GM23338 (cell line): ENCODE results near the gene NUP214. TPM values are rescaled to one million over a fixed set of nuclear protein-coding genes. Genes with fewer than 3 reads are reported as not detected.

Experiments used
- ATAC-seq: fragments of 200-7000 bp; cut with Tn5 transposase; 3 replicates; pipeline ENCODE4 v1.9.1; 2020
- DNase-seq: peaks from one replicate; pipeline ENCODE4 v3.0.0-alpha.2; 2015; ENCODE audit warnings: low spot score
- H2AFZ ChIP-seq: fragments of 200-600 bp; sonication (generic); 2 replicates; pipeline ENCODE4 v1.8.0; 2016; ENCODE audit warnings: antibody characterized with exemption, mild to moderate bottlenecking, moderate library complexity
- H3F3A ChIP-seq: fragments of 200-600 bp; sonication (generic); replicated peaks from 2 replicates; pipeline ENCODE4 v1.8.0; 2017; ENCODE audit warnings: antibody characterized with exemption, mixed run types, low read depth
- H3K27ac ChIP-seq: fragments of 200-600 bp; sonication (generic); 2 replicates; pipeline ENCODE4 v1.6.1; 2016; ENCODE audit warnings: low read depth
- H3K27me3 ChIP-seq: fragments of 200-600 bp; sonication (generic); 2 replicates; pipeline ENCODE4 v1.8.0; 2016; ENCODE audit warnings: mild to moderate bottlenecking, mixed run types, moderate library complexity; ENCODE audit not compliant: insufficient read depth
- H3K36me3 ChIP-seq: fragments of 200-600 bp; sonication (generic); 2 replicates; pipeline ENCODE4 v1.8.0; 2016; ENCODE audit warnings: mild to moderate bottlenecking; ENCODE audit not compliant: insufficient read depth
- H3K4me1 ChIP-seq: fragments of 200-600 bp; sonication (generic); 2 replicates; pipeline ENCODE4 v1.8.0; 2016; ENCODE audit warnings: mild to moderate bottlenecking, moderate library complexity; ENCODE audit not compliant: insufficient read depth
- H3K4me2 ChIP-seq: fragments of 200-600 bp; sonication (generic); 2 replicates; pipeline ENCODE4 v1.7.1; 2017; ENCODE audit warnings: mixed run types
- H3K4me3 ChIP-seq: fragments of 200-600 bp; sonication (generic); 2 replicates; pipeline ENCODE4 v1.6.1; 2016; ENCODE audit warnings: mixed run types
- H3K79me2 ChIP-seq: fragments of 200-600 bp; sonication (generic); replicated peaks from 2 replicates; pipeline ENCODE4 v1.8.0; 2017; ENCODE audit warnings: mild to moderate bottlenecking; ENCODE audit not compliant: insufficient read depth
- H3K9me2 ChIP-seq: fragments of 200-600 bp; sonication (generic); 2 replicates; pipeline ENCODE4 v1.8.0; 2017; ENCODE audit not compliant: insufficient read depth
- H4K20me1 ChIP-seq: fragments of 200-600 bp; sonication (generic); replicated peaks from 2 replicates; pipeline ENCODE4 v1.8.0; 2017; ENCODE audit warnings: mild to moderate bottlenecking; ENCODE audit not compliant: insufficient read depth
- H3K27ac Mint-ChIP-seq: 2 replicates; pipeline ENCODE4 v1.8.0; 2020; ENCODE audit warnings: inconsistent platforms, mild to moderate bottlenecking, moderate library complexity, mixed read lengths
- H3K27me3 Mint-ChIP-seq: 3 replicates; pipeline ENCODE4 v1.8.0; 2022; ENCODE audit warnings: low read depth, mild to moderate bottlenecking, moderate library complexity, mixed read lengths, inconsistent platforms; ENCODE audit not compliant: insufficient read depth, poor library complexity
- H3K36me3 Mint-ChIP-seq: 3 replicates; pipeline ENCODE4 v1.8.0; 2021; ENCODE audit warnings: low read depth, mild to moderate bottlenecking, inconsistent platforms, moderate library complexity, mixed read lengths
- H3K4me1 Mint-ChIP-seq: 3 replicates; pipeline ENCODE4 v1.8.0; 2020; ENCODE audit warnings: mild to moderate bottlenecking, inconsistent platforms, mixed read lengths
- H3K4me3 Mint-ChIP-seq: 3 replicates; pipeline ENCODE4 v1.8.0; 2021; ENCODE audit warnings: moderate library complexity, mild to moderate bottlenecking, inconsistent platforms, mixed read lengths
- H3K9me3 Mint-ChIP-seq: 3 replicates; pipeline ENCODE4 v1.8.0; 2020; ENCODE audit warnings: moderate library complexity, mild to moderate bottlenecking, inconsistent platforms, mixed read lengths
- CREB1 ChIP-seq: fragments of 250-450 bp; sonication (Bioruptor Pico); IDR thresholded peaks from 2 replicates; pipeline ENCODE4 v1.5.0; 2020; ENCODE audit warnings: low read depth, mild to moderate bottlenecking, moderate library complexity
- EZH2 ChIP-seq: fragments of 200-600 bp; sonication (generic); IDR thresholded peaks from one replicate; pipeline ENCODE4 v1.8.0; 2017; ENCODE audit warnings: antibody characterized with exemption, mild to moderate bottlenecking, low read depth; ENCODE audit not compliant: unreplicated experiment
- EZH2phosphoT487 ChIP-seq: fragments of 200-600 bp; sonication (generic); IDR thresholded peaks from one replicate; pipeline ENCODE4 v1.8.1; 2018; ENCODE audit warnings: antibody characterized with exemption; ENCODE audit not compliant: unreplicated experiment
- POLR2AphosphoS5 ChIP-seq: IDR thresholded peaks from 2 replicates; pipeline ENCODE4 v1.6.1; 2016; ENCODE audit warnings: antibody characterized with exemption, low read depth
- ZNF114 ChIP-seq: fragments of 250-450 bp; sonication (Bioruptor Pico); IDR thresholded peaks from 2 replicates; pipeline ENCODE4 v1.5.0; 2020; ENCODE audit warnings: mild to moderate bottlenecking, moderate library complexity
- polyA plus RNA-seq: library from polyadenylated mRNA; unstranded; fragments of >200 nt; fragmentation: Nextera tagmentation; extraction: Ambion mirVana; gene quantifications from 2 replicates; pipeline ENCODE4 v1.2.1, GENCODE V29; 2016
- total RNA-seq: library from RNA; depleted of rRNA; stranded (reverse); fragments of >200 nt; shearing (Covaris generic); gene quantifications from 2 replicates; pipeline ENCODE4 v1.2.3, GENCODE V29; 2014
- TF ChIP-seq, protein P1 (sequence below): fragments of 250-450 bp; sonication (Bioruptor Pico); IDR thresholded peaks from 2 replicates; pipeline ENCODE4 v1.5.0; 2020; ENCODE audit warnings: mild to moderate bottlenecking, moderate library complexity
- TF ChIP-seq, protein P2 (sequence below), 2 experiments: fragments of 200-600 bp in 1 of 2; sonication (generic) in 1 of 2; conservative IDR thresholded peaks; 2 replicates each; pipeline versions ENCODE4 v1.5.1 to v1.6.1; 2016 to 2017; ENCODE audit warnings: antibody characterized with exemption in 2 of 2, low read depth in 2 of 2, mild to moderate bottlenecking in 2 of 2, moderate library complexity in 1 of 2
- TF ChIP-seq, protein P3 (sequence below): IDR thresholded peaks from 2 replicates; pipeline ENCODE4 v1.6.1; 2016; ENCODE audit warnings: antibody characterized with exemption
- TF ChIP-seq, protein P4 (sequence below): IDR thresholded peaks from one replicate; pipeline ENCODE4 v1.6.1; 2018; ENCODE audit warnings: antibody characterized with exemption; ENCODE audit not compliant: unreplicated experiment

NUP214 gene
- total and polyA plus RNA-seq, 2 experiments from 2014 or later, result 36.0 to 57.0 TPM

DNA sequence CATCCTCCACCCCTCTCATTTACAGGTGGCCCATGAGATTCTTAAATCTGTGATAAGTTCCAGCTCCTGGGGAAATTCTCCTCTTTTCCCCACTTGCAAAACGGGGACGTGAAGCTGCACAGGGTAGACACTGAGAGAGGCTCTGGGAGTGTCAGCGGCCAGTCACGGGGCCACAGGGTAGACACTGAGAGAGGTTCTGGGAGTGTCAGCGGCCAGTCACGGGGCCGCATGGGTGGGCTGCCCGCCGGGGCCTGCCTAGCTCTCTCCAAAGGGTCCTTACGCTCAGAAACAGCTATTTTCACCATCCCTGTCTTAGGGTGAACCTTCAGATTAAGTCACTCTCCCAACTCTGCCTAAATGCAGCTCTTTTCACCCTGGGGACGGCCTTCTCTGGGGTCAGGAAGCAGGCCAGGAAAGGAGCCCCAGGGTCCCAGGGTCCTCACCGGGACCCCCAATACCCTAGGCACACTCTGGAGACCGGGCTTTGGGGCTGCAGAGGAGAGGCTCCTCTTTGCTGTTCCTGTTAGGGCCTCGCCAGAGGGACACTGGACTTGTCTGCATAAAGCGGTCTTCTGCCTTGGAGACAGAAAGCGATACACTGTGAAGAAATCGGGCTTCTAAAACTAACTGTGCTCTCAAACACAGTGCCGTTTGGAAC lies 149.4 kb downstream of the NUP214 start:
- Mint-ChIP-seq H3K4me3 (no peak overlapping the region), H3K36me3 (no peaks in the 10 kb centered on the region), H3K27ac (no peak overlapping the region), H3K27me3 (peaks cover 27% of the 10 kb centered on the region), H3K4me1 (peaks cover 34% of the 10 kb centered on the region), H3K9me3 (no peaks in the 10 kb centered on the region)
- Histone ChIP-seq H3K36me3 (no peaks in the 10 kb centered on the region), H3K9me2 (no peaks in the 10 kb centered on the region), H4K20me1 (no peaks in the 10 kb centered on the region), H3K4me1 (peaks cover 7% of the 10 kb centered on the region; the same call in 1 of the 2 replicates), H3K4me3 (no peak overlapping the region), H3K79me2 (no peaks in the 10 kb centered on the region), H3K4me2 (no peak overlapping the region), H3F3A (peaks cover 14% of the 10 kb centered on the region; the same call in 1 of the 2 replicates), H3K27me3 (peaks cover 18% of the 10 kb centered on the region), H2AFZ (no peak overlapping the region), H3K27ac (no peak overlapping the region)
- ATAC-seq, result no peak
- no peak for DNase-seq
- TF ChIP-seq, protein P1, sequence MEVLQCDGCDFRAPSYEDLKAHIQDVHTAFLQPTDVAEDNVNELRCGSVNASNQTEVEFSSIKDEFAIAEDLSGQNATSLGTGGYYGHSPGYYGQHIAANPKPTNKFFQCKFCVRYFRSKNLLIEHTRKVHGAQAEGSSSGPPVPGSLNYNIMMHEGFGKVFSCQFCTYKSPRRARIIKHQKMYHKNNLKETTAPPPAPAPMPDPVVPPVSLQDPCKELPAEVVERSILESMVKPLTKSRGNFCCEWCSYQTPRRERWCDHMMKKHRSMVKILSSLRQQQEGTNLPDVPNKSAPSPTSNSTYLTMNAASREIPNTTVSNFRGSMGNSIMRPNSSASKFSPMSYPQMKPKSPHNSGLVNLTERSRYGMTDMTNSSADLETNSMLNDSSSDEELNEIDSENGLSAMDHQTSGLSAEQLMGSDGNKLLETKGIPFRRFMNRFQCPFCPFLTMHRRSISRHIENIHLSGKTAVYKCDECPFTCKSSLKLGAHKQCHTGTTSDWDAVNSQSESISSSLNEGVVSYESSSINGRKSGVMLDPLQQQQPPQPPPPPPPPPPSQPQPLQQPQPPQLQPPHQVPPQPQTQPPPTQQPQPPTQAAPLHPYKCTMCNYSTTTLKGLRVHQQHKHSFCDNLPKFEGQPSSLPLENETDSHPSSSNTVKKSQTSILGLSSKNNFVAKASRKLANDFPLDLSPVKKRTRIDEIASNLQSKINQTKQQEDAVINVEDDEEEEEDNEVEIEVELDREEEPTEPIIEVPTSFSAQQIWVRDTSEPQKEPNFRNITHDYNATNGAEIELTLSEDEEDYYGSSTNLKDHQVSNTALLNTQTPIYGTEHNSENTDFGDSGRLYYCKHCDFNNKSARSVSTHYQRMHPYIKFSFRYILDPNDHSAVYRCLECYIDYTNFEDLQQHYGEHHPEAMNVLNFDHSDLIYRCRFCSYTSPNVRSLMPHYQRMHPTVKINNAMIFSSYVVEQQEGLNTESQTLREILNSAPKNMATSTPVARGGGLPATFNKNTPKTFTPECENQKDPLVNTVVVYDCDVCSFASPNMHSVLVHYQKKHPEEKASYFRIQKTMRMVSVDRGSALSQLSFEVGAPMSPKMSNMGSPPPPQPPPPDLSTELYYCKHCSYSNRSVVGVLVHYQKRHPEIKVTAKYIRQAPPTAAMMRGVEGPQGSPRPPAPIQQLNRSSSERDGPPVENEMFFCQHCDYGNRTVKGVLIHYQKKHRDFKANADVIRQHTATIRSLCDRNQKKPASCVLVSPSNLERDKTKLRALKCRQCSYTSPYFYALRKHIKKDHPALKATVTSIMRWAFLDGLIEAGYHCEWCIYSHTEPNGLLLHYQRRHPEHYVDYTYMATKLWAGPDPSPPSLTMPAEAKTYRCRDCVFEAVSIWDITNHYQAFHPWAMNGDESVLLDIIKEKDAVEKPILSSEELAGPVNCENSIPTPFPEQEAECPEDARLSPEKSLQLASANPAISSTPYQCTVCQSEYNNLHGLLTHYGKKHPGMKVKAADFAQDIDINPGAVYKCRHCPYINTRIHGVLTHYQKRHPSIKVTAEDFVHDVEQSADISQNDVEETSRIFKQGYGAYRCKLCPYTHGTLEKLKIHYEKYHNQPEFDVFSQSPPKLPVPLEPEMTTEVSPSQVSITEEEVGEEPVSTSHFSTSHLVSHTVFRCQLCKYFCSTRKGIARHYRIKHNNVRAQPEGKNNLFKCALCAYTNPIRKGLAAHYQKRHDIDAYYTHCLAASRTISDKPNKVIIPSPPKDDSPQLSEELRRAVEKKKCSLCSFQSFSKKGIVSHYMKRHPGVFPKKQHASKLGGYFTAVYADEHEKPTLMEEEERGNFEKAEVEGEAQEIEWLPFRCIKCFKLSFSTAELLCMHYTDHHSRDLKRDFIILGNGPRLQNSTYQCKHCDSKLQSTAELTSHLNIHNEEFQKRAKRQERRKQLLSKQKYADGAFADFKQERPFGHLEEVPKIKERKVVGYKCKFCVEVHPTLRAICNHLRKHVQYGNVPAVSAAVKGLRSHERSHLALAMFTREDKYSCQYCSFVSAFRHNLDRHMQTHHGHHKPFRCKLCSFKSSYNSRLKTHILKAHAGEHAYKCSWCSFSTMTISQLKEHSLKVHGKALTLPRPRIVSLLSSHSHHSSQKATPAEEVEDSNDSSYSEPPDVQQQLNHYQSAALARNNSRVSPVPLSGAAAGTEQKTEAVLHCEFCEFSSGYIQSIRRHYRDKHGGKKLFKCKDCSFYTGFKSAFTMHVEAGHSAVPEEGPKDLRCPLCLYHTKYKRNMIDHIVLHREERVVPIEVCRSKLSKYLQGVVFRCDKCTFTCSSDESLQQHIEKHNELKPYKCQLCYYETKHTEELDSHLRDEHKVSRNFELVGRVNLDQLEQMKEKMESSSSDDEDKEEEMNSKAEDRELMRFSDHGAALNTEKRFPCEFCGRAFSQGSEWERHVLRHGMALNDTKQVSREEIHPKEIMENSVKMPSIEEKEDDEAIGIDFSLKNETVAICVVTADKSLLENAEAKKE, result no peak
- TF ChIP-seq ZNF114 (CRISPR knock-in tag), result no peak
- no peak for TF ChIP-seq CREB1 (CRISPR knock-in tag)
- TF ChIP-seq, protein P2, sequence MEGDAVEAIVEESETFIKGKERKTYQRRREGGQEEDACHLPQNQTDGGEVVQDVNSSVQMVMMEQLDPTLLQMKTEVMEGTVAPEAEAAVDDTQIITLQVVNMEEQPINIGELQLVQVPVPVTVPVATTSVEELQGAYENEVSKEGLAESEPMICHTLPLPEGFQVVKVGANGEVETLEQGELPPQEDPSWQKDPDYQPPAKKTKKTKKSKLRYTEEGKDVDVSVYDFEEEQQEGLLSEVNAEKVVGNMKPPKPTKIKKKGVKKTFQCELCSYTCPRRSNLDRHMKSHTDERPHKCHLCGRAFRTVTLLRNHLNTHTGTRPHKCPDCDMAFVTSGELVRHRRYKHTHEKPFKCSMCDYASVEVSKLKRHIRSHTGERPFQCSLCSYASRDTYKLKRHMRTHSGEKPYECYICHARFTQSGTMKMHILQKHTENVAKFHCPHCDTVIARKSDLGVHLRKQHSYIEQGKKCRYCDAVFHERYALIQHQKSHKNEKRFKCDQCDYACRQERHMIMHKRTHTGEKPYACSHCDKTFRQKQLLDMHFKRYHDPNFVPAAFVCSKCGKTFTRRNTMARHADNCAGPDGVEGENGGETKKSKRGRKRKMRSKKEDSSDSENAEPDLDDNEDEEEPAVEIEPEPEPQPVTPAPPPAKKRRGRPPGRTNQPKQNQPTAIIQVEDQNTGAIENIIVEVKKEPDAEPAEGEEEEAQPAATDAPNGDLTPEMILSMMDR (conservative IDR thresholded peaks at IDR 0.05; ENCODE audit: low read depth in 2 of 2), result no peak
- no peak for TF ChIP-seq POLR2AphosphoS5
- TF ChIP-seq, protein P3, sequence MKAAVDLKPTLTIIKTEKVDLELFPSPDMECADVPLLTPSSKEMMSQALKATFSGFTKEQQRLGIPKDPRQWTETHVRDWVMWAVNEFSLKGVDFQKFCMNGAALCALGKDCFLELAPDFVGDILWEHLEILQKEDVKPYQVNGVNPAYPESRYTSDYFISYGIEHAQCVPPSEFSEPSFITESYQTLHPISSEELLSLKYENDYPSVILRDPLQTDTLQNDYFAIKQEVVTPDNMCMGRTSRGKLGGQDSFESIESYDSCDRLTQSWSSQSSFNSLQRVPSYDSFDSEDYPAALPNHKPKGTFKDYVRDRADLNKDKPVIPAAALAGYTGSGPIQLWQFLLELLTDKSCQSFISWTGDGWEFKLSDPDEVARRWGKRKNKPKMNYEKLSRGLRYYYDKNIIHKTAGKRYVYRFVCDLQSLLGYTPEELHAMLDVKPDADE, result no peak
- TF ChIP-seq EZH2, result no peak
- no peak for TF ChIP-seq EZH2phosphoT487
- TF ChIP-seq, protein P4, sequence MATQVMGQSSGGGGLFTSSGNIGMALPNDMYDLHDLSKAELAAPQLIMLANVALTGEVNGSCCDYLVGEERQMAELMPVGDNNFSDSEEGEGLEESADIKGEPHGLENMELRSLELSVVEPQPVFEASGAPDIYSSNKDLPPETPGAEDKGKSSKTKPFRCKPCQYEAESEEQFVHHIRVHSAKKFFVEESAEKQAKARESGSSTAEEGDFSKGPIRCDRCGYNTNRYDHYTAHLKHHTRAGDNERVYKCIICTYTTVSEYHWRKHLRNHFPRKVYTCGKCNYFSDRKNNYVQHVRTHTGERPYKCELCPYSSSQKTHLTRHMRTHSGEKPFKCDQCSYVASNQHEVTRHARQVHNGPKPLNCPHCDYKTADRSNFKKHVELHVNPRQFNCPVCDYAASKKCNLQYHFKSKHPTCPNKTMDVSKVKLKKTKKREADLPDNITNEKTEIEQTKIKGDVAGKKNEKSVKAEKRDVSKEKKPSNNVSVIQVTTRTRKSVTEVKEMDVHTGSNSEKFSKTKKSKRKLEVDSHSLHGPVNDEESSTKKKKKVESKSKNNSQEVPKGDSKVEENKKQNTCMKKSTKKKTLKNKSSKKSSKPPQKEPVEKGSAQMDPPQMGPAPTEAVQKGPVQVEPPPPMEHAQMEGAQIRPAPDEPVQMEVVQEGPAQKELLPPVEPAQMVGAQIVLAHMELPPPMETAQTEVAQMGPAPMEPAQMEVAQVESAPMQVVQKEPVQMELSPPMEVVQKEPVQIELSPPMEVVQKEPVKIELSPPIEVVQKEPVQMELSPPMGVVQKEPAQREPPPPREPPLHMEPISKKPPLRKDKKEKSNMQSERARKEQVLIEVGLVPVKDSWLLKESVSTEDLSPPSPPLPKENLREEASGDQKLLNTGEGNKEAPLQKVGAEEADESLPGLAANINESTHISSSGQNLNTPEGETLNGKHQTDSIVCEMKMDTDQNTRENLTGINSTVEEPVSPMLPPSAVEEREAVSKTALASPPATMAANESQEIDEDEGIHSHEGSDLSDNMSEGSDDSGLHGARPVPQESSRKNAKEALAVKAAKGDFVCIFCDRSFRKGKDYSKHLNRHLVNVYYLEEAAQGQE, result no peak
